ENCODE measurements around the gene CLBA1.

- TF ChIP-seq CTCF (IDR thresholded peaks at IDR 0.05) (no peak), EP300 (IDR thresholded peaks at IDR 0.05) (no peak), POLR2A (IDR thresholded peaks at IDR 0.05) (no peak)
These were observed 11.4 kb upstream of the CLBA1 start for GRCh38 chr14:104974146-104974541.
